ENCODE results near the gene PELI2. TPM values are rescaled to one million over a fixed set of nuclear protein-coding genes. Genes with fewer than 3 reads are reported as not detected.

Gene PELI2
- polyA plus RNA-seq, 1 donor from 2014 or later, result 0.85 TPM

GRCh38 chr14:56339855-56340701 lies 221.9 kb downstream of the PELI2 start:
- no peaks in the 10 kb centered on the region for H3K36me3 Mint-ChIP-seq
- H3K4me3 Mint-ChIP-seq, result no peak overlapping the region
- no peak overlapping the region for H3K27ac Mint-ChIP-seq
- peaks cover 0 to 6% (median 2%) of the 10 kb centered on the region in 3 donors for H3K4me1 Mint-ChIP-seq
- no peaks in the 10 kb centered on the region for H3K27me3 Mint-ChIP-seq
- no peaks in the 10 kb centered on the region for H3K9me3 Mint-ChIP-seq

GRCh38 chr14:56340932-56341331 lies 222.7 kb downstream of the PELI2 start:
- H3K27ac Mint-ChIP-seq, result peak overlapping the region in 1 of 3 donors; percentile 8
- H3K27me3 Mint-ChIP-seq, result no peaks in the 10 kb centered on the region
- peaks cover 0 to 6% (median 2%) of the 10 kb centered on the region in 3 donors for H3K4me1 Mint-ChIP-seq
- no peak overlapping the region for H3K4me3 Mint-ChIP-seq
- H3K9me3 Mint-ChIP-seq, result no peaks in the 10 kb centered on the region
- no peaks in the 10 kb centered on the region for H3K36me3 Mint-ChIP-seq

- Mint-ChIP-seq H3K9me3 (no peaks in the 10 kb centered on the region), H3K27me3 (no peaks in the 10 kb centered on the region), H3K27ac (no peak overlapping the region), H3K4me1 (peaks cover 0 to 6% (median 2%) of the 10 kb centered on the region in 3 donors), H3K4me3 (peak overlapping the region in 1 of 4 donors; percentile 24), H3K36me3 (no peaks in the 10 kb centered on the region)
Observed at GRCh38 chr14:56341766-56342493, 223.7 kb downstream of the PELI2 start.

- Mint-ChIP-seq H3K4me3 (no peak overlapping the region), H3K27ac (no peak overlapping the region), H3K27me3 (no peaks in the 10 kb centered on the region), H3K9me3 (no peaks in the 10 kb centered on the region), H3K36me3 (no peaks in the 10 kb centered on the region), H3K4me1 (peaks cover 0 to 6% (median 2%) of the 10 kb centered on the region in 3 donors)
Observed at GRCh38 chr14:56342494-56342942, 224.3 kb downstream of the PELI2 start.

DNA sequence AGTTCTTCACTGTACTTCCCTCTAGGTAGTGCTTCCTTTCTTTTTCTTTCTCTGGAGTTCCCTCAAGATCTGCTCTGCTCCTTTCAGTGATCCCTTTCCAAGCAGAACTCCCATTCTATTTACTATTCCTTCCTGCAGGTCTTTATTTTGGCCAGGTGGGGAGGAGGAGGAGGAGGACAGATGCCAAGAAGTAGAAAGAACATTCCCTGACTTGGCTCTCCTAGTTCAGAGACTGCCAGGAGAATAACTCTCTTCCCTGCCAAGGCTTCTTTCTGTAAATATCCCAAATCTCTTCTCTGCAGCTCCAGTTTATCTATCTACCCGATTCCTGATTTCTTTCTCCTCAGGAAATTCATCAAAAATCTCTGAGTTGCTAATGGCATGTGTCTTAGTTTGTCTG lies 231.7 kb downstream of the PELI2 start:
- Mint-ChIP-seq H3K4me1 (peaks cover 0 to 2% (median 0%) of the 10 kb centered on the region in 3 donors), H3K9me3 (peaks cover 0 to 9% (median 0%) of the 10 kb centered on the region in 3 donors), H3K4me3 (no peak overlapping the region), H3K36me3 (peaks cover 8% of the 10 kb centered on the region), H3K27me3 (no peaks in the 10 kb centered on the region), H3K27ac (no peak overlapping the region)
